Adipocyte (in vitro differentiated cells): ENCODE data around the gene RARG.
A peak's percentile ranks its signal among the peaks of the same experiment; 100 is the strongest.

Experiments used
- DNase-seq: peaks from one replicate; pipeline ENCODE4 v3.0.0-alpha.2; 2015; ENCODE audit warnings: low read depth
- H3K27me3 ChIP-seq: replicated peaks from 2 replicates; pipeline ENCODE4 v1.7.0; 2013; ENCODE audit warnings: mild to moderate bottlenecking, low read length, moderate library complexity; ENCODE audit not compliant: control insufficient read depth, insufficient read depth
- H3K36me3 ChIP-seq: 2 replicates; pipeline ENCODE4 v1.7.0; 2013; ENCODE audit warnings: low read length, mild to moderate bottlenecking, moderate library complexity; ENCODE audit not compliant: control insufficient read depth, insufficient read depth, severe bottlenecking
- H3K4me1 ChIP-seq: 2 replicates; pipeline ENCODE4 v1.7.0; 2013; ENCODE audit warnings: mild to moderate bottlenecking, low read length, moderate library complexity; ENCODE audit not compliant: control insufficient read depth, insufficient read depth
- H3K4me3 ChIP-seq: 2 replicates; pipeline ENCODE4 v1.7.0; 2013; ENCODE audit warnings: mild to moderate bottlenecking, low read length, moderate library complexity
- H3K9ac ChIP-seq: 2 replicates; pipeline ENCODE4 v1.7.0; 2013; ENCODE audit warnings: mild to moderate bottlenecking, low read length, moderate library complexity
- H3K9me3 ChIP-seq: 2 replicates; pipeline ENCODE4 v1.7.0; 2013; ENCODE audit warnings: mild to moderate bottlenecking, low read length, moderate library complexity; ENCODE audit not compliant: control insufficient read depth

RARG gene

GRCh38 chr12:53259891-53260290 is 27.9 kb upstream of the RARG start:
- Histone ChIP-seq H3K36me3 (peaks cover 2% of the 10 kb centered on the region), H3K27me3 (no peaks in the 10 kb centered on the region), H3K9me3 (no peaks in the 10 kb centered on the region), H3K4me3 (no peak overlapping the region), H3K9ac (no peak overlapping the region), H3K4me1 (no peaks in the 10 kb centered on the region)
- DNase-seq: no peak

GRCh38 chr12:53258541-53259539 is 26.8 kb upstream of the RARG start:
- H3K9me3 ChIP-seq: no peaks in the 10 kb centered on the region
- no peak for DNase-seq
- peaks cover 9% of the 10 kb centered on the region for H3K36me3 ChIP-seq
- no peak overlapping the region for H3K4me3 ChIP-seq
- H3K9ac ChIP-seq: no peak overlapping the region
- H3K4me1 ChIP-seq: peaks cover 1% of the 10 kb centered on the region
- no peaks in the 10 kb centered on the region for H3K27me3 ChIP-seq

GRCh38 chr12:53255996-53256395 is 24.0 kb upstream of the RARG start:
- Histone ChIP-seq H3K9me3 (no peaks in the 10 kb centered on the region), H3K27me3 (no peaks in the 10 kb centered on the region), H3K36me3 (peaks cover 17% of the 10 kb centered on the region), H3K4me3 (no peak overlapping the region), H3K4me1 (peaks cover 22% of the 10 kb centered on the region), H3K9ac (no peak overlapping the region)
- DNase-seq: no peak

- peaks cover 26% of the 10 kb centered on the region for H3K4me1 ChIP-seq
- H3K27me3 ChIP-seq: no peaks in the 10 kb centered on the region
- no peak overlapping the region for H3K9ac ChIP-seq
- no peaks in the 10 kb centered on the region for H3K9me3 ChIP-seq
- no peak overlapping the region for H3K4me3 ChIP-seq
- H3K36me3 ChIP-seq: peaks cover 17% of the 10 kb centered on the region
- no peak for DNase-seq
Observed at GRCh38 chr12:53254816-53255545, 23.0 kb upstream of the RARG start.

- H3K4me3 ChIP-seq: peak overlapping the region; percentile 86
Observed at GRCh38 chr12:53253298-53253697, 21.3 kb upstream of the RARG start.

GRCh38 chr12:53252349-53252916 is 20.4 kb upstream of the RARG start:
- Histone ChIP-seq H3K9ac (peak overlapping the region; percentile 87), H3K9me3 (no peaks in the 10 kb centered on the region), H3K4me1 (peaks cover 26% of the 10 kb centered on the region), H3K27me3 (no peaks in the 10 kb centered on the region), H3K36me3 (peaks cover 17% of the 10 kb centered on the region), H3K4me3 (peak overlapping the region; percentile 86)
- no peak for DNase-seq

More at GRCh38 chr12:53253298-53253697, 21.3 kb upstream of the RARG start:
- DNase-seq: no peak
- peak overlapping the region; percentile 87 for H3K9ac ChIP-seq
- peaks cover 17% of the 10 kb centered on the region for H3K36me3 ChIP-seq
- no peaks in the 10 kb centered on the region for H3K27me3 ChIP-seq
- peaks cover 26% of the 10 kb centered on the region for H3K4me1 ChIP-seq
- H3K9me3 ChIP-seq: no peaks in the 10 kb centered on the region

GRCh38 chr12:53251477-53252348 is 19.7 kb upstream of the RARG start:
- peak; percentile 91 for DNase-seq
- Histone ChIP-seq H3K4me1 (peaks cover 26% of the 10 kb centered on the region), H3K27me3 (no peaks in the 10 kb centered on the region), H3K9ac (peak overlapping the region; percentile 87), H3K9me3 (no peaks in the 10 kb centered on the region), H3K4me3 (peak overlapping the region; percentile 86), H3K36me3 (peaks cover 17% of the 10 kb centered on the region)

GRCh38 chr12:53245286-53245685 is 13.3 kb upstream of the RARG start:
- no peak overlapping the region for H3K9ac ChIP-seq
- H3K9me3 ChIP-seq: no peaks in the 10 kb centered on the region
- no peak for DNase-seq
- H3K4me1 ChIP-seq: no peaks in the 10 kb centered on the region
- H3K36me3 ChIP-seq: no peaks in the 10 kb centered on the region
- H3K27me3 ChIP-seq: peaks cover 22% of the 10 kb centered on the region
- H3K4me3 ChIP-seq: no peak overlapping the region

GRCh38 chr12:53244337-53244736 is 12.3 kb upstream of the RARG start:
- no peaks in the 10 kb centered on the region for H3K36me3 ChIP-seq
- no peak overlapping the region for H3K9ac ChIP-seq
- H3K4me1 ChIP-seq: no peaks in the 10 kb centered on the region
- H3K9me3 ChIP-seq: no peaks in the 10 kb centered on the region
- peaks cover 22% of the 10 kb centered on the region for H3K27me3 ChIP-seq
- no peak for DNase-seq
- no peak overlapping the region for H3K4me3 ChIP-seq

- no peak for DNase-seq
Observed at GRCh38 chr12:53241623-53242412, 9.8 kb upstream of the RARG start.

More at GRCh38 chr12:53241623-53242412, 9.8 kb upstream of the RARG start:
- Histone ChIP-seq H3K4me1 (no peaks in the 10 kb centered on the region), H3K4me3 (no peak overlapping the region), H3K9ac (no peak overlapping the region), H3K27me3 (peaks cover 26% of the 10 kb centered on the region), H3K36me3 (no peaks in the 10 kb centered on the region), H3K9me3 (no peaks in the 10 kb centered on the region)
